Cardiac muscle cell (in vitro differentiated cells and primary cell): ENCODE results near the gene TXNRD2. TPM values are rescaled to one million over a fixed set of nuclear protein-coding genes. Genes with fewer than 3 reads are reported as not detected.

Experiments
- DNase-seq, 2 donors: peaks; one replicate each; pipeline versions ENCODE4 v3.0.0 to v3.0.0-alpha.2; 2010 to 2017; ENCODE audit warnings: low read depth in 1 of 2, low spot score in 1 of 2
- H3K27ac ChIP-seq: fragments of 200-600 bp; sonication (generic); 2 replicates; pipeline ENCODE4 v1.5.1; 2016
- H3K27me3 ChIP-seq: fragments of 200-600 bp; sonication (generic); 2 replicates; pipeline ENCODE4 v1.6.0; 2016; ENCODE audit warnings: control low read depth
- H3K36me3 ChIP-seq: fragments of 200-600 bp; sonication (generic); 2 replicates; pipeline ENCODE4 v1.5.1; 2016; ENCODE audit warnings: control low read depth
- H3K4me1 ChIP-seq: fragments of 200-600 bp; sonication (generic); 2 replicates; pipeline ENCODE4 v1.8.1; 2017; ENCODE audit warnings: low read depth, mild to moderate bottlenecking, mixed run types
- H3K4me3 ChIP-seq: fragments of 200-600 bp; sonication (generic); 2 replicates; pipeline ENCODE4 v1.5.1; 2016; ENCODE audit warnings: mild to moderate bottlenecking
- H3K9me3 ChIP-seq: fragments of 200-600 bp; sonication (generic); 2 replicates; pipeline ENCODE4 v1.5.1; 2017; ENCODE audit warnings: low read depth, mild to moderate bottlenecking, control low read depth
- polyA plus RNA-seq: library from polyadenylated mRNA; unstranded; fragments of >200 nt; fragmentation: Nextera tagmentation; extraction: Ambion mirVana; gene quantifications from 2 replicates; pipeline ENCODE4 v1.2.1, GENCODE V29; 2016
- total RNA-seq: library from RNA; depleted of rRNA; stranded (reverse); fragments of >200 nt; gene quantifications from 2 replicates; pipeline ENCODE4 v1.2.3, GENCODE V29; 2016
- TF ChIP-seq, protein P1 (sequence below): IDR thresholded peaks from 2 replicates; pipeline ENCODE4 v1.5.1; 2012; ENCODE audit warnings: low read depth, mild to moderate bottlenecking, low read length

Gene TXNRD2
- total and polyA plus RNA-seq, 2 experiments from 2014 or later: 15.6 to 21.2 TPM

DNA sequence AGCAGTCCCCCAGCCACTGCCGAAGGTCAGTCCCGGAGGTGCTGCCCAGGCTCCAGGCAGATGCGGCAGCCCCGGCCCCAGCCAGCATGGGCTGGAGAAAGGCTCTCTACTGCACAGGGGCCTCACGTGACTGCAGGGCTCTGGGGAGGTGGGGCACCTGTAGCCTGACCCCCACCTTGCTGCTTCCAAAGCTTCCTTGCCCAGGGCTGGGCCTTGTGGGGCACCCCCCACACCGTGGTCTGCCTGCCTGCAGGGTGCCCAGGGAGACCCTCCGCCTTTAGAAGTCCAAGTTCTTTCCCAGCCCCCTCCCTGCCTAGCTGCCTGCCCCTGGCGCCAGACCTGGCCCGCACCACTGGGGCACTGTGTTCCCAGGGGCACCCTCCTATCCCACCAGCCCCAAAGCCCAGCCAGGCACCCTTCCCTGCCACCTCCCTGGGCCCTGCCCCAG lies 28.4 kb upstream of the TXNRD2 start:
- no peak for DNase-seq
- TF ChIP-seq, protein P1, sequence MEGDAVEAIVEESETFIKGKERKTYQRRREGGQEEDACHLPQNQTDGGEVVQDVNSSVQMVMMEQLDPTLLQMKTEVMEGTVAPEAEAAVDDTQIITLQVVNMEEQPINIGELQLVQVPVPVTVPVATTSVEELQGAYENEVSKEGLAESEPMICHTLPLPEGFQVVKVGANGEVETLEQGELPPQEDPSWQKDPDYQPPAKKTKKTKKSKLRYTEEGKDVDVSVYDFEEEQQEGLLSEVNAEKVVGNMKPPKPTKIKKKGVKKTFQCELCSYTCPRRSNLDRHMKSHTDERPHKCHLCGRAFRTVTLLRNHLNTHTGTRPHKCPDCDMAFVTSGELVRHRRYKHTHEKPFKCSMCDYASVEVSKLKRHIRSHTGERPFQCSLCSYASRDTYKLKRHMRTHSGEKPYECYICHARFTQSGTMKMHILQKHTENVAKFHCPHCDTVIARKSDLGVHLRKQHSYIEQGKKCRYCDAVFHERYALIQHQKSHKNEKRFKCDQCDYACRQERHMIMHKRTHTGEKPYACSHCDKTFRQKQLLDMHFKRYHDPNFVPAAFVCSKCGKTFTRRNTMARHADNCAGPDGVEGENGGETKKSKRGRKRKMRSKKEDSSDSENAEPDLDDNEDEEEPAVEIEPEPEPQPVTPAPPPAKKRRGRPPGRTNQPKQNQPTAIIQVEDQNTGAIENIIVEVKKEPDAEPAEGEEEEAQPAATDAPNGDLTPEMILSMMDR: no peak
- Histone ChIP-seq H3K4me1 (no peaks in the 10 kb centered on the region), H3K9me3 (no peaks in the 10 kb centered on the region), H3K36me3 (no peaks in the 10 kb centered on the region), H3K27me3 (no peaks in the 10 kb centered on the region), H3K27ac (no peak overlapping the region), H3K4me3 (no peak overlapping the region)

- Histone ChIP-seq H3K27ac (no peak overlapping the region), H3K36me3 (no peaks in the 10 kb centered on the region), H3K4me3 (no peak overlapping the region), H3K4me1 (no peaks in the 10 kb centered on the region), H3K9me3 (no peaks in the 10 kb centered on the region), H3K27me3 (no peaks in the 10 kb centered on the region)
- TF ChIP-seq, protein P1: no peak
- DNase-seq: no peak
Observed at GRCh38 chr22:19969141-19969928, 27.7 kb upstream of the TXNRD2 start.

GRCh38 chr22:19968450-19968891 lies 26.9 kb upstream of the TXNRD2 start:
- Histone ChIP-seq H3K9me3 (no peaks in the 10 kb centered on the region), H3K36me3 (no peaks in the 10 kb centered on the region), H3K27ac (no peak overlapping the region), H3K4me3 (no peak overlapping the region), H3K27me3 (no peaks in the 10 kb centered on the region), H3K4me1 (no peaks in the 10 kb centered on the region)
- TF ChIP-seq, protein P1: no peak
- DNase-seq: no peak

DNA sequence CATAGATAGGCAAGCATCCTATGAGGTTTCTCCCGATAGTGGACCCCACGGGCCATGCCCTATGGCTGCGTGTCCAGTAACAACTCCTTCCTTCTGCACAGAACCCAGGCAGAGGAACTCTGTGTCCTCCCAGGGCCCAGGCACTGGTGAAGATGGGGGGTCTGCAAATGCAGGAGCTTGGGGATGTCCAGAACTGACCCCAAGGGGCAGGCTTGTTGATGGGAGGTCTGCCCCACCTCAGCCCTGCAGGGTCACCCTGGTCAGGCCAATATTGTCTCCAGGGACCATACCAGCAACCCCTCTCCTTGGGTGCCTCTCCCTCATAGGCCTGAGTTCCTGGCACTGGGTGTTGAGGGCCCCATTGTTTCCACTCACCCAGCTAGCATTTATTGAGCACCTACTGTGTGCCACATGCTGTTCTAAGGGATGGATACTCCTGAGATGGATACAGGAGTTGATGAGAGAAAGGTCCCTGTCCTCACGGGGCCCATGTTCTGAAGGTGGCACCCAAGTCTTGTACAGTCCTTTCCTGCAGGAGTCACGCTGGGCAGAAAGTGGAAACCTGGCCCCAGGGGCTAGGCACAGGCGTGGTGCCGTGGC lies 26.3 kb upstream of the TXNRD2 start:
- H3K9me3 ChIP-seq: no peaks in the 10 kb centered on the region
- no peaks in the 10 kb centered on the region for H3K36me3 ChIP-seq
- no peaks in the 10 kb centered on the region for H3K4me1 ChIP-seq

DNA sequence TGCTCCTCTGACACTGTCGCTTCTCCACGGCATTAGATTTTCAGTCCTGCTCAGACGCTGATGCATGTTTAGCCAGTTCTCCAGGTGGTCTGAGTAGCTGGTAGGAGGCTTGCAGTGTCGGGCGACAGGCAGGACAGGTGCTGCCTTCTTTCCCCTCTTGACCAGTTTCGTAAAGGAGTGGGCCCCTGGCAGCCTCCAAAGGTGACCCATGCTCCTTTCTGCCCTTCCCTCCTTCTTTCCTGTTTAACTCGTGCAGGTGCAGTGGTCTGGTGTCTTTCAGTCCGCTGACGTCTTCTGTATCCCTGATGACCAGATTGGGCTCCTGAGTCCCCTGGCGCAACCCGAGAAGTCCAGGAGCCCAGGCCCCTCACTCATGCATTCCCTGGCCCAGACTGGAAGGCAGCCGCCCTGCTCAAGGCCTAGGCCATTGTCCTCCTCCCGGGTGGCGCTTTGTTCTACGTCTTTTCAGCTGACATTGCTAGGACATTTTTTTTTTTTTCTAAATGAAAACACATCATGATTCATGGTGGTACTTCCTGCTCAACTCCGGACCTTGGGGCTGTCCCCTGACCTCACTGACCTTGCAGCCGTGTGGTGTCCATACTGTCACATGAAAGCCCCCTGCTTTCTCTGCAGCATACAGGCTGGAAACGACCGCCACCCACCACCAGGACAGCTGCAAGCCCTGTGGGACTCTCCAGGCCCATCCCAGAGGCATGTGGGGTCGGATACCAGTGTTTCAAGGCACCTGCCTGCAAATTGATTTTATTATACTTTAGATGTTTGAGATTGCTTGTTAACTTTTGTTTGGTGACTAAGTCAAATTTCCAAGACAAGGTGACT lies 25.5 kb upstream of the TXNRD2 start:
- no peak for DNase-seq
- no peaks in the 10 kb centered on the region for H3K4me1 ChIP-seq
- no peak overlapping the region for H3K4me3 ChIP-seq
- H3K9me3 ChIP-seq: no peaks in the 10 kb centered on the region
- TF ChIP-seq, protein P1: no peak
- H3K27me3 ChIP-seq: no peaks in the 10 kb centered on the region
- H3K36me3 ChIP-seq: no peaks in the 10 kb centered on the region
- no peak overlapping the region for H3K27ac ChIP-seq

More for the DNA sequence above, 26.3 kb upstream of the TXNRD2 start:
- Histone ChIP-seq H3K27ac (no peak overlapping the region), H3K27me3 (no peaks in the 10 kb centered on the region), H3K4me3 (no peak overlapping the region)
- TF ChIP-seq, protein P1: no peak
- no peak for DNase-seq
